Activated CD4-positive, alpha-beta memory T cell treated with anti-CD3 and anti-CD28 coated beads for 36 hours (primary cell): ENCODE measurements around the gene DLGAP4. TPM values are rescaled to one million over a fixed set of nuclear protein-coding genes. Genes with fewer than 3 reads are reported as not detected.

Source experiments
- CTCF ChIA-PET: fragments of 350-600 bp; sonication (Branson Sonifier 250); formaldehyde crosslinking; loops from one replicate; lab custom pipeline; 2021; ENCODE audit warnings: antibody characterized with exemption, inconsistent platforms; lab: Charles Lee
- POLR2A ChIA-PET: fragments of 350-600 bp; sonication (Branson Sonifier 250); formaldehyde crosslinking; loops from one replicate; lab custom pipeline; 2021; ENCODE audit warnings: antibody characterized with exemption; lab: Charles Lee
- DNase-seq: peaks from one replicate; pipeline ENCODE4 v3.0.0-alpha.2; 2020
- H3K27ac Mint-ChIP-seq: one replicate; pipeline ENCODE4 v1.8.0; 2021; ENCODE audit warnings: mixed read lengths
- H3K27me3 Mint-ChIP-seq: one replicate; pipeline ENCODE4 v1.8.0; 2021; ENCODE audit warnings: mixed read lengths
- H3K36me3 Mint-ChIP-seq: one replicate; pipeline ENCODE4 v1.8.0; 2021; ENCODE audit warnings: mixed read lengths
- H3K4me1 Mint-ChIP-seq: one replicate; pipeline ENCODE4 v1.8.0; 2021; ENCODE audit warnings: low read depth, mixed read lengths
- H3K4me3 Mint-ChIP-seq: one replicate; pipeline ENCODE4 v1.8.0; 2021; ENCODE audit warnings: mild to moderate bottlenecking, mixed read lengths
- H3K9me3 Mint-ChIP-seq: one replicate; pipeline ENCODE4 v1.8.0; 2021; ENCODE audit warnings: mixed read lengths
- intact Hi-C: fragments of 100-400 bp; cut with micrococcal nuclease; formaldehyde crosslinking; loops from one replicate; pipeline ENCODE4 v1.15.1; 2023
- total RNA-seq, 2 experiments: library from RNA; stranded (reverse); gene quantifications; one replicate each; pipeline ENCODE4 v1.2.3, GENCODE V29; 2021

Gene DLGAP4
- total RNA-seq, 2 experiments from 2014 or later: 18.5 to 18.8 TPM

GRCh38 chr20:36360429-36360828, 54.3 kb downstream of the DLGAP4 start:
- H3K27ac Mint-ChIP-seq: no peak overlapping the region
- intact Hi-C loops: no loop called here
- ChIA-PET CTCF (no interaction called here), POLR2A (no interaction called here)
- H3K4me1 Mint-ChIP-seq: no peaks in the 10 kb centered on the region
- no peak overlapping the region for H3K4me3 Mint-ChIP-seq
- no peaks in the 10 kb centered on the region for H3K9me3 Mint-ChIP-seq
- DNase-seq: no peak
- peaks cover 5% of the 10 kb centered on the region for H3K27me3 Mint-ChIP-seq
- H3K36me3 Mint-ChIP-seq: no peaks in the 10 kb centered on the region

DNA sequence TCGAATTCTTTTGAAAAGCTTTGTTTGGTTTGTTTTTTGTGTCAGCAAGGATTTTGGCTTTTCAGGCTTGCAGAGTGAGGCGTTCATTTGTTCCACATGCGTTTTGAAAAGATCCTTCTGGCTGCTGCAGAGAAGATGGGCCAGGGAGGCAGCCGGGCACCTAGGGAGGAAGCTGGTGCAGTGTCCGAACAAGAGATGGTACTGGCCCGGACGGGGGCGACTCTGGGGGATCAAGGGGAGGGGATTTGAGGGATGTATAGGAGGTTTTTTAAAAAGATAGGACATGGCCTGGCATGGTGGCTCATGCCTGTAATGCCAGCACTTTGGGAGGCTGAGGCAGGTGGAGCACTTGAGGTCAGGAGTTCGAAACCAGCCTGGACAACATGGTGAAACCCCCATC, 55.3 kb downstream of the DLGAP4 start:
- CTCF ChIA-PET: interaction anchor here (0.7 kb wide), 1 partner anchor 914 kb away, joined by 3 read pairs; no protein-coding TSS in a partner anchor
- Mint-ChIP-seq H3K27ac (no peak overlapping the region), H3K4me3 (no peak overlapping the region)

GRCh38 chr20:36362261-36362660, 56.1 kb downstream of the DLGAP4 start:
- H3K36me3 Mint-ChIP-seq: no peaks in the 10 kb centered on the region
- DNase-seq: no peak
- no peak overlapping the region for H3K27ac Mint-ChIP-seq
- intact Hi-C loops: no loop called here
- H3K27me3 Mint-ChIP-seq: peaks cover 4% of the 10 kb centered on the region
- H3K9me3 Mint-ChIP-seq: no peaks in the 10 kb centered on the region
- ChIA-PET CTCF (no interaction called here), POLR2A (no interaction called here)
- H3K4me3 Mint-ChIP-seq: no peak overlapping the region
- H3K4me1 Mint-ChIP-seq: no peaks in the 10 kb centered on the region

More for the DNA sequence above, 55.3 kb downstream of the DLGAP4 start:
- no peaks in the 10 kb centered on the region for H3K4me1 Mint-ChIP-seq
- no peak for DNase-seq
- intact Hi-C loops: no loop called here
- POLR2A ChIA-PET: no interaction called here
- H3K27me3 Mint-ChIP-seq: peaks cover 5% of the 10 kb centered on the region
- H3K36me3 Mint-ChIP-seq: no peaks in the 10 kb centered on the region
- no peaks in the 10 kb centered on the region for H3K9me3 Mint-ChIP-seq

- Mint-ChIP-seq H3K27me3 (peaks cover 2% of the 10 kb centered on the region), H3K27ac (no peak overlapping the region)
- POLR2A ChIA-PET: no interaction called here
Measured at GRCh38 chr20:36362978-36363713, 57.0 kb downstream of the DLGAP4 start.

DNA sequence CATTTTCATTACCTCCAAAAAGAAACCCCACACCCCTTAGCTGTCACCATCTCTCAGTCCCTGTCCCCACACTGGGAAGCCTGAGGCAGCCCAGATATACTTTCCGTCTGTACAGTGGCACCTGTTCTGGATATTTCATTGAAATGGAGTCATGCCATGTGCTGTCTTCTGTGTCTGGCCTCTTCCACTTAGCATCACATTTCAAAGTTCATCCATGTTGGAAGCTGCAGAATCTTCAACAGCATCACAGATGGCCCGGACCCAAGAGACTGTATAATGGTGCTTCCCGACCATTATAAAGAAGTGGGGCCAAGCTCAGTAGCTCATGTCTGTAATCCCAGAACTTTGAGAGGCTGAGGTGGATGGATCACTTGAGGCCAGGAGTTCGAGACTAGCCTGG, 58.4 kb downstream of the DLGAP4 start:
- Mint-ChIP-seq H3K27me3 (peaks cover 2% of the 10 kb centered on the region), H3K4me1 (no peaks in the 10 kb centered on the region), H3K9me3 (no peaks in the 10 kb centered on the region), H3K36me3 (no peaks in the 10 kb centered on the region), H3K4me3 (no peak overlapping the region), H3K27ac (no peak overlapping the region)
- ChIA-PET POLR2A (no interaction called here), CTCF (no interaction called here)
- no peak for DNase-seq
- intact Hi-C loops: no loop called here

More at GRCh38 chr20:36362978-36363713, 57.0 kb downstream of the DLGAP4 start:
- no peaks in the 10 kb centered on the region for H3K4me1 Mint-ChIP-seq
- H3K4me3 Mint-ChIP-seq: no peak overlapping the region
- no peak for DNase-seq
- no peaks in the 10 kb centered on the region for H3K36me3 Mint-ChIP-seq
- CTCF ChIA-PET: no interaction called here
- H3K9me3 Mint-ChIP-seq: no peaks in the 10 kb centered on the region
- intact Hi-C loops: no loop called here

DNA sequence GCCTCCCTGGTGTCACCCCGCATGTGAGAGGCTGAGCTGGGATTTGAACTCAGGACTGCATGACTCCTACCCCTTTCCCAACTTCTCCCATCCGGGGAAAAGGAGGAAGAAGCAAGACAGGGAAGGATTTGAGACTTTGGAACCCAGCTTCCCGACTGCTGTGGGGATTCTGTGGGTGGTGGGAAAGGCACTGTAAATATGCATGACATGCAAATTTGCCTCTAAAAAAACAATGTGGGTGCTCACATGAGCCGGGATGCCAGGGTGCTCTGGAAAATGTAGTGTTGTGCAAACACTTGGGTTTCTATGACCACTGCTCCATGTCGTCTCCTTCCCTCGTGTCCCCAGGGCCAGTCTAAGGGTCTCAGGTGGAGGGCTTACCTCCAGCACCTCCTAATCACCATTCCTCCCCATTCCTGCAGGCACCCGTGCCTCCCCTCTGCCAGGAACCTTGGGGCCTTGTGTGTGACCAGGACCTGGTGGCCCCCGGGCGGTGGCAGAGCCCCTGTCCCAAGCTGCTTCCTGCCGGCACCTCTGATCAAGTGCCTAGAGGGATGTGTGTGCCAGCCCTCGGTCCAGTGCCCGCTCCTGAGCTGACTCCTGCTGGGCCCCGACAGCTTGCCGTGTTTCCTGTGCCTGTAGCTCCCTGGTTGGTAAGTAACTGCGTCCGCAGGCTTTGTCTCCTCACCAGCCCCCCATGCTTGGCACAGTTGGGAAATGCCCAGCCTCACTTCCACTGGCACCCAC, 60.7 kb downstream of the DLGAP4 start:
- Mint-ChIP-seq H3K9me3 (no peaks in the 10 kb centered on the region), H3K4me1 (no peaks in the 10 kb centered on the region), H3K27ac (no peak overlapping the region), H3K36me3 (no peaks in the 10 kb centered on the region), H3K27me3 (peaks cover 2% of the 10 kb centered on the region), H3K4me3 (no peak overlapping the region)
- CTCF ChIA-PET: no interaction called here
- intact Hi-C loops: no loop called here
- POLR2A ChIA-PET: no interaction called here
- no peak for DNase-seq

DNA sequence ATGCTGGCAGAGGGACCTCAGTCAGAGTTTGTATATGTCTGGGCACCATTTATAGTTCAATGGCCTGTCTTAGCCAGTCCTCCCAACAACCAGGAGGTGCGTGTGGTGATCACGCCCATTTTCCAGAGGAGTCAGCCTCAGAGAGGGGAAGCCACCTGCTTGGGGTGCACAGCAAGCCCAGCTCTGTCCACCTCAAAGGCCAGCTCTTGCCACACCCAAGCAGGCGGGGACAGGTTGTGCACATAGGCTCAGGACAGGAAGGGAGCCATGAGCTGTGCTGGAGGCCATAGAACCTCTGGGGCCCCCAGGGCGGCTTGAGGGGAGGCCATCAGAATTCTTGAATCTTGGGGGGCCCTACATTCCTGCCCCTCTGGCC, 61.2 kb downstream of the DLGAP4 start:
- Mint-ChIP-seq H3K4me1 (no peaks in the 10 kb centered on the region), H3K27me3 (peaks cover 2% of the 10 kb centered on the region), H3K4me3 (no peak overlapping the region), H3K36me3 (no peaks in the 10 kb centered on the region), H3K27ac (no peak overlapping the region), H3K9me3 (no peaks in the 10 kb centered on the region)
- no peak for DNase-seq
- POLR2A ChIA-PET: no interaction called here
- CTCF ChIA-PET: no interaction called here
- intact Hi-C loops: no loop called here

DNA sequence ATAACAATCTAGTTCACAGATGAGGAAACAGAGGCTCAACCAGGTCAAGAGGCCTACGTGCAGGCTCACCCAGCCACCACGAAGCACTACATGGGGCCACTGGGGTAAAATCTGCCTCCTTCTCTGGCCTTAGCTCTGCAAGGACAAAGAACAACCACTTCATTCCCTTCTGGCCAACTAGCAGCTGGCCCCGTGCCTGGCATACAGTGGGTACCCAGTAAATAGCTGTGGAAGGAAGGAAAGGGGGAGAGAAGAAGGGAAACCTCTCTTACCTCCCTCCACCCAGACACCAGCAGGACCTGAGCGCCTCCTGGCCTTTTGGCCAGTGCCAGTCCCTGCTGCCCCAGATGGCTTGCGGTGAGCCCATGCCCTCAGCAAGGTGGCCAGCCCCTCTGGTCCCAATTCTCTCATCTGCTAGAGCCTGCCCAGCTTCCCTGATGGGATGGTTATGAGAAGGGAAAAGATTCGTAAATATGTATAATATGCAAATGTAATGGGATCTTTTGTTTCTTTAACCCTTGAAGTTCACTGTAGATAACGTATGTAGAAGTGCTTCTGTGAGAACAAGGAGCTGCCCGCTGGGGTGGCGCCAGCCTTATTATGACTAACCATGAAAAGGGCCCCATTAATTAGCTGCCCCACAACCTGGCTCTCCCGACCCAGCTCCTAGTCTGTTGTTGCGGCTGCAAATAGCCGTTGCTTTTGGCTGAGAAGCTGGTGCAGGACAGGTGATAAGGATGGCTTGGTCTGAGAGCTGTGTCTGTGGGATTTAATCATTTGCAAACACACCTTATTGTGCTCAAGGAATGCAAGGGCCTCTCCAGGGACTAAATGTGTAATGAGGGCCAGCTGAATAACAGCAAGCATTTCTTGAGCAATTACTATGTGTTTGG, 62.0 kb downstream of the DLGAP4 start:
- no peak for DNase-seq

DNA sequence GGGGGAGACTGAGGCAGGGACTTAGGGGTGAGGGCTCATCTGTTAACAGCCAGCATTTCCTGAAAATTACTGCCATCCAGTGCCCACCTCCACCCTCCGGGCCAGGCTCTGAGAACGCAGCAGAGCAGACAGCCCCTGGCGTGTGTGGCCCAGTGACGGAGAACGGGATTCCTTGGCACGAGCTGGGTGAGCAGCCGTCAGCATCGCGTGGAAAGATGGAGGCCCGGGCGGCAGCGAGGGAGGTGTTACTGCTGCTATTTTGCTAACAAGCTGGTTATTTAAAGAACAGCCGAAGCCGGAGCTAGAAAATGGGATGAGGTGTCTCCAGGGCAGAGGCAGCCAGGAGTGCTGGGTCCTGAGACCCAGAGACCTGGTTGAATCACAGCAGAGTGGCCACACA, 62.7 kb downstream of the DLGAP4 start:
- DNase-seq: no peak
- POLR2A ChIA-PET: no interaction called here
- H3K27me3 Mint-ChIP-seq: peaks cover 2% of the 10 kb centered on the region
- no peaks in the 10 kb centered on the region for H3K36me3 Mint-ChIP-seq
- no peak overlapping the region for H3K4me3 Mint-ChIP-seq
- no peaks in the 10 kb centered on the region for H3K4me1 Mint-ChIP-seq
- H3K9me3 Mint-ChIP-seq: no peaks in the 10 kb centered on the region
- no peak overlapping the region for H3K27ac Mint-ChIP-seq
- intact Hi-C loops: no loop called here
- CTCF ChIA-PET: no interaction called here

More for the DNA sequence above, 62.0 kb downstream of the DLGAP4 start:
- H3K36me3 Mint-ChIP-seq: no peaks in the 10 kb centered on the region
- no peak overlapping the region for H3K4me3 Mint-ChIP-seq
- no peak overlapping the region for H3K27ac Mint-ChIP-seq
- POLR2A ChIA-PET: no interaction called here
- H3K4me1 Mint-ChIP-seq: no peaks in the 10 kb centered on the region
- CTCF ChIA-PET: interaction anchor here (0.5 kb wide), 1 partner anchor 159 kb away, joined by 4 read pairs; no protein-coding TSS in a partner anchor
- intact Hi-C loops: no loop called here
- peaks cover 2% of the 10 kb centered on the region for H3K27me3 Mint-ChIP-seq
- H3K9me3 Mint-ChIP-seq: no peaks in the 10 kb centered on the region

- Mint-ChIP-seq H3K27me3 (peaks cover 2% of the 10 kb centered on the region), H3K36me3 (no peaks in the 10 kb centered on the region), H3K4me3 (no peak overlapping the region), H3K4me1 (no peaks in the 10 kb centered on the region), H3K27ac (no peak overlapping the region), H3K9me3 (no peaks in the 10 kb centered on the region)
- CTCF ChIA-PET: no interaction called here
- POLR2A ChIA-PET: no interaction called here
- no peak for DNase-seq
- intact Hi-C loops: no loop called here
Measured at GRCh38 chr20:36369739-36370138, 63.6 kb downstream of the DLGAP4 start.

DNA sequence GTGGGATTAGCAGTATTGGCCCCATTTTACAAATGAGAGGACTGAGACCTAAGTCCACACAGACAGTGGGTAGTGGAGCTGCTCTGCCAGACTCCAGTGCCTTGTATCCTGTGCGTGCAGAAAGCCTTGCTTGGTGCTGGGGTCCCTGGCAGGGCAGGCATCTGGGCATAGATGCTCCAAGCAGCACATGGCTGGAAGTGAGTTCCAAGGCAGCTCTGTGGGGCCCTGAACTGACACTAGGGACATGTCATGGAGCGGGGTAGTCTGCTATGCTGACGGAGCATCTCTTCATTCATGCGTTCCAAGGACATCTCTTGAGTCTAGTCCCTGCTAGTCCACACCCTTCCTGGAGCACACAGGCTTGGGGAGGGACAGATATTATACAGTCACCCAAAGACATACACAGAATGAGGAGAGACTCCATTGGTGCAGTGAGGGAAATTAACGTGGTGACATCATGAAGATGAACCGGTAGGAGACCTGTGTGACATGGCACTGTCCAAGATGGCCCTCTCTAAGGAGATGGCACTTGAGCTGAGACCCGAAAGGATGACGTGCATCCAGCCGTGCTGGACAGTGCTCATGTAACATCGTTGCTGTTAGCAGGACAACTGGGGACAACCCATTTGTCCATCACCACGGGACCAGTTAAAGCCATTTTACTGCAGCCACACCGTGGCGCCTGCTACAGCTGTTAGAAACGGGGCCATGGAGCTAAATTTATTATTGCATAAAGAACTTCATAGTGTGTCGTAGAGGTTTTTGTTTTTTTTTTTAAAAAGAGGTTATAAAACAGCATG, 65.1 kb downstream of the DLGAP4 start:
- H3K27ac Mint-ChIP-seq: no peak overlapping the region
- CTCF ChIA-PET: no interaction called here

More for the DNA sequence above, 65.1 kb downstream of the DLGAP4 start:
- peaks cover 9% of the 10 kb centered on the region for H3K27me3 Mint-ChIP-seq
- no peak for DNase-seq
- intact Hi-C loops: no loop called here
- H3K4me3 Mint-ChIP-seq: no peak overlapping the region
- H3K36me3 Mint-ChIP-seq: no peaks in the 10 kb centered on the region
- POLR2A ChIA-PET: no interaction called here
- H3K4me1 Mint-ChIP-seq: no peaks in the 10 kb centered on the region
- H3K9me3 Mint-ChIP-seq: no peaks in the 10 kb centered on the region
